CD4-positive, alpha-beta T cell (primary cell): ENCODE measurements around the gene BRF1. TPM values are rescaled to one million over a fixed set of nuclear protein-coding genes. Genes with fewer than 3 reads are reported as not detected.
"Not testable (repeated sequence)": the region's sequence is repeated elsewhere in the genome, so short reads cannot be mapped to it uniquely, and the experiment has no call there.

ENCODE experiments used
- ATAC-seq: fragments of 200-7000 bp; cut with Tn5 transposase; one replicate; pipeline ENCODE4 v1.10.0; 2022; ENCODE audit warnings: mild to moderate bottlenecking; ENCODE audit not compliant: poor library complexity
- CTCF ChIA-PET: fragments of 350-600 bp; sonication (Branson Sonifier 250); formaldehyde crosslinking; loops from one replicate; lab custom pipeline; 2021; ENCODE audit warnings: antibody characterized with exemption, inconsistent platforms; lab: Charles Lee
- POLR2A ChIA-PET: fragments of 350-600 bp; sonication (Branson Sonifier 250); formaldehyde crosslinking; loops from one replicate; lab custom pipeline; 2021; ENCODE audit warnings: antibody characterized with exemption, inconsistent platforms; lab: Charles Lee
- DNase-seq, 14 experiments: peaks; one replicate each; pipeline ENCODE4 v3.0.0-alpha.2; 2013 to 2020; ENCODE audit warnings: mixed read lengths in 2 of 14
- H3K27ac ChIP-seq, 2 donors: one replicate each; pipeline versions ENCODE4 v1.5.1 to v1.7.0; 2013; ENCODE audit warnings: low read length in 2 of 2, low read depth in 1 of 2, mild to moderate bottlenecking in 1 of 2
- H3K27me3 ChIP-seq, 2 experiments: 1 replicate in 1 of 2; 2 replicates in 1 of 2; pipeline versions ENCODE4 v1.6.1 to v1.7.0; 2013; ENCODE audit warnings: low read length in 2 of 2, control low read depth in 1 of 2, mild to moderate bottlenecking in 1 of 2, moderate library complexity in 1 of 2; ENCODE audit not compliant: insufficient read depth in 2 of 2, control insufficient read depth in 1 of 2
- H3K36me3 ChIP-seq: one replicate; pipeline ENCODE4 v1.6.1; 2013; ENCODE audit warnings: low read length, control low read depth; ENCODE audit not compliant: insufficient read depth
- H3K4me1 ChIP-seq: one replicate; pipeline ENCODE4 v1.6.1; 2013; ENCODE audit warnings: low read length, control low read depth; ENCODE audit not compliant: insufficient read depth
- H3K4me3 ChIP-seq: one replicate; pipeline ENCODE4 v1.5.1; 2013; ENCODE audit warnings: mild to moderate bottlenecking, low read length, moderate library complexity
- H3K9me3 ChIP-seq, 2 experiments: 1 replicate in 1 of 2; 2 replicates in 1 of 2; pipeline versions ENCODE4 v1.6.1 to v1.7.0; 2013; ENCODE audit warnings: low read length in 2 of 2, mild to moderate bottlenecking in 2 of 2, control low read depth in 1 of 2, moderate library complexity in 1 of 2; ENCODE audit not compliant: control insufficient read depth in 1 of 2, insufficient read depth in 1 of 2
- H3K27ac Mint-ChIP-seq: one replicate; pipeline ENCODE4 v1.8.0; 2020; ENCODE audit warnings: mixed read lengths
- H3K27me3 Mint-ChIP-seq: one replicate; pipeline ENCODE4 v1.8.0; 2021; ENCODE audit warnings: mixed read lengths
- H3K36me3 Mint-ChIP-seq: one replicate; pipeline ENCODE4 v1.8.0; 2021; ENCODE audit warnings: low read depth, mixed read lengths
- H3K4me1 Mint-ChIP-seq: one replicate; pipeline ENCODE4 v1.8.0; 2021; ENCODE audit warnings: low read depth, mixed read lengths
- H3K4me3 Mint-ChIP-seq: one replicate; pipeline ENCODE4 v1.8.0; 2020; ENCODE audit warnings: mild to moderate bottlenecking, mixed read lengths
- H3K9me3 Mint-ChIP-seq: one replicate; pipeline ENCODE4 v1.8.0; 2020; ENCODE audit warnings: mixed read lengths
- intact Hi-C, 2 experiments: fragments of 100-400 bp; cut with DNase I in 1 of 2; cut with micrococcal nuclease in 1 of 2; formaldehyde crosslinking; loops; one replicate each; pipeline versions ENCODE4 v1.15.1 to v1.9.0; 2023 to 2025; cut with DNase I, micrococcal nuclease
- total RNA-seq, 174 experiments: library from RNA in 2 of 174; stranded (reverse) in 2 of 174; gene quantifications; one replicate each; pipeline ENCODE4 v1.2.3 and lab custom pipeline; 2021 to 2026
- TF ChIP-seq, protein P1 (sequence below): fragments of 200-600 bp; IDR thresholded peaks from one replicate; pipeline ENCODE4 v1.8.0; 2022; ENCODE audit warnings: antibody characterized with exemption, mild to moderate bottlenecking

Gene BRF1
- total RNA-seq, 2 experiments from 2014 or later, result 77.4 to 77.7 TPM

DNA sequence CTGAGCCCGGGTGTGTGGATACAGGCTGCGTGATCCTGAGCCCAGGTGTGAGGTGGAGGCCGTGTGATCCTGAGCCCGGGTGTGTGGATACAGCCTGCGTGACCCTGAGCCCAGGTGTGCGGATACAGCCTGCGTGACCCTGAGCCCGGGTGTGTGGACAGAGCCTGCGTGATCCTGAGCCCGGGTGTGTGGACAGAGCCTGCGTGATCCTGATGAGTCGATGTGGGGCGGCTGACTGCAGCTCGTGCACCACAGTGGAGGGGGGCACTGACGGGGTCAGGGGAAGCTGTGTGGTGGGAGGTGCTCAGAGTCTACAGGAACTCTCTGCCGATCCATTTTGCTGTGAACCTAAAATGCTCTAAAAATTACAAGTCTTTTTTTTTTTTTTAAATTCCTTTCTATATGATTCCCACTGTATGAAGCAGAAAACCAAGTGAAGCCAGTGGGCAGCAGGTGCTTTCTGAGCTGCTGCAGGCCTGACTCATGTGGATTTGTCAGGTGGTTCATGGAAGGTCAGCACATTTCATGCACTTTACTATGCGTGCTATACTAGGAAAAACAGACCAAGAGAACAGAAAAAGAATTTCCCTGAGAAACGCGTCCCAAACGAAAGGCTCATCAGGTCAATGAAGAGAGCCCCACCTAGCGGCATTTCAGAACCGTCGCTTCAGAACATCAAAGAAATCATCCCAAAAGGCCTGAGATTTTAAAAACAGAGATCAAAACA, 19.3 kb downstream of the BRF1 start:
- ChIA-PET POLR2A (no interaction called here), CTCF (interaction anchor here (0.6 kb wide), 1 partner anchor 78 kb away, joined by 3 read pairs; no protein-coding TSS in a partner anchor)
- H3K36me3 ChIP-seq, result peaks cover 21% of the 10 kb centered on the region
- no peaks in the 10 kb centered on the region for H3K9me3 Mint-ChIP-seq
- no peaks in the 10 kb centered on the region for H3K27me3 ChIP-seq
- intact Hi-C loops, result loop anchor here in 1 of 2 experiments (1.0 to 5.0 kb wide), 3 partner anchors 71 to 191 kb away; no protein-coding TSS in a partner anchor
- H3K27ac ChIP-seq, result no peak overlapping the region
- no peak overlapping the region for H3K4me3 Mint-ChIP-seq
- ATAC-seq (no peak), DNase-seq (peak in 4 of 14 experiments; percentile 43 to 67 (median 57))
- no peak overlapping the region for H3K27ac Mint-ChIP-seq
- peaks cover 36% of the 10 kb centered on the region for H3K4me1 Mint-ChIP-seq
- TF ChIP-seq, protein P1, sequence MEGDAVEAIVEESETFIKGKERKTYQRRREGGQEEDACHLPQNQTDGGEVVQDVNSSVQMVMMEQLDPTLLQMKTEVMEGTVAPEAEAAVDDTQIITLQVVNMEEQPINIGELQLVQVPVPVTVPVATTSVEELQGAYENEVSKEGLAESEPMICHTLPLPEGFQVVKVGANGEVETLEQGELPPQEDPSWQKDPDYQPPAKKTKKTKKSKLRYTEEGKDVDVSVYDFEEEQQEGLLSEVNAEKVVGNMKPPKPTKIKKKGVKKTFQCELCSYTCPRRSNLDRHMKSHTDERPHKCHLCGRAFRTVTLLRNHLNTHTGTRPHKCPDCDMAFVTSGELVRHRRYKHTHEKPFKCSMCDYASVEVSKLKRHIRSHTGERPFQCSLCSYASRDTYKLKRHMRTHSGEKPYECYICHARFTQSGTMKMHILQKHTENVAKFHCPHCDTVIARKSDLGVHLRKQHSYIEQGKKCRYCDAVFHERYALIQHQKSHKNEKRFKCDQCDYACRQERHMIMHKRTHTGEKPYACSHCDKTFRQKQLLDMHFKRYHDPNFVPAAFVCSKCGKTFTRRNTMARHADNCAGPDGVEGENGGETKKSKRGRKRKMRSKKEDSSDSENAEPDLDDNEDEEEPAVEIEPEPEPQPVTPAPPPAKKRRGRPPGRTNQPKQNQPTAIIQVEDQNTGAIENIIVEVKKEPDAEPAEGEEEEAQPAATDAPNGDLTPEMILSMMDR, result peak; percentile 59
- no peaks in the 10 kb centered on the region for H3K9me3 ChIP-seq
- H3K36me3 Mint-ChIP-seq, result peaks cover 27% of the 10 kb centered on the region
- no peak overlapping the region for H3K4me3 ChIP-seq
- peaks cover 23% of the 10 kb centered on the region for H3K4me1 ChIP-seq
- H3K27me3 Mint-ChIP-seq, result no peaks in the 10 kb centered on the region

DNA sequence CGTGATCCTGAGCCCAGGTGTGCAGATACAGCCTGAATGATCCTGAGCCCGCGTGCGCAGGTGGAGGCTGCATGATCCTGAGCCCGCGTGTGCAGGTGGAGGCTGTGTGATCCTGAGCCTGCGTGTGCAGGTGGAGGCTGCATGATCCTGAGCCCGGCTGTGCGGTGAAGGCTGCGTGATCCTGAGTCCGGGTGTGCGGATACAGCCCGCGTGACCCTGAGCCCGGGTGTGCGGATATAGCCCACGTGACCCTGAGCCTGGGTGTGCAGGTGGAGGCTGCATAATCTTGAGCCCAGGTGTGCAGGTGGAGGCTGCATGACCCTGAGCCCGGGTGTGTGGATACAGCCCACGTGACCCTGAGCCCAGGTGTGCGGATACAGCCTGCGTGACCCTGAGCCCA, 20.3 kb downstream of the BRF1 start:
- H3K4me3 Mint-ChIP-seq, result no peak overlapping the region
- H3K9me3 ChIP-seq, result no peaks in the 10 kb centered on the region
- CTCF ChIA-PET, result no interaction called here

DNA sequence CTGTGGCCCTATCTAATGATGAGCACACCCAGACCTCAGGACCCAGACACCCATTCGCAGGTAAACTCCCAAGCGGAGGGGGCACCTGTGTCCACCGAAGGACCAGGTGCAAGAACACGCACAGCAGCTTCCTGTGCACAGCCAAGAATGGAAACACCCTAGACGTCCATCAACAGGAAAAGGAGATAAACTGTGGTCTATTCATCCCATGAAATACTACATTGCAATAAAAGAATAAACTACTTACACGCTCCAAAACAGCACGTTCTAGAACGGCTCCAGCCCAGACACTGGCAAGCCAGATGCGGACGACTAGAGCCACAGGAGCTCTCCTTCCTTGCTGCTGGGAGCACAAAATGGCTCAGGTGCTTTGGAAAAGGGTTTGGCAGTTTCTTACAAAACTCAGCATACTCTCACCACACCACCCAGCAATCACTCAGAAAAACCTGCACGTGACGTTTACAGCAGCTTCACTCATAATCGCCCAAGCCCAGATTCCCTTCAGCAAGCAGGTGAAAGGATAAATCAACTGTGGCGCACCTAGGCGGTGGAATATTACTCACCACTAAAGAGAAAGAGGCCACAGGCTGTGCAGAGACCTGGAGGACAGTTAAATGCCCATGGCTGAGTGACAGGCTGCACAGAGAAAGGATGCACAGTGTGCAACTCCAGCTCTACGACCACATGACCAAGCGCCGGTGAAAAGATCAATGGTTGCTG, 21.0 kb downstream of the BRF1 start:
- Histone ChIP-seq H3K9me3 (no peaks in the 10 kb centered on the region), H3K4me3 (no peak overlapping the region), H3K27me3 (no peaks in the 10 kb centered on the region), H3K27ac (no peak overlapping the region), H3K36me3 (peaks cover 12% of the 10 kb centered on the region), H3K4me1 (peaks cover 23% of the 10 kb centered on the region)
- ATAC-seq (no peak), DNase-seq (no peak)
- Mint-ChIP-seq H3K9me3 (no peaks in the 10 kb centered on the region), H3K36me3 (peaks cover 23% of the 10 kb centered on the region), H3K27me3 (no peaks in the 10 kb centered on the region), H3K27ac (no peak overlapping the region), H3K4me1 (peaks cover 25% of the 10 kb centered on the region), H3K4me3 (no peak overlapping the region)
- TF ChIP-seq, protein P1, result no peak
- ChIA-PET POLR2A (interaction anchor here (1.0 kb wide), 1 partner anchor 193 kb away, joined by 3 read pairs; no protein-coding TSS in a partner anchor), CTCF (no interaction called here)
- intact Hi-C loops, result loop anchor here in 1 of 2 experiments (5.0 kb wide), 1 partner anchor 78 kb away; no protein-coding TSS in a partner anchor

More for the DNA sequence above, 20.3 kb downstream of the BRF1 start:
- Mint-ChIP-seq H3K36me3 (peaks cover 24% of the 10 kb centered on the region), H3K9me3 (no peaks in the 10 kb centered on the region), H3K27me3 (no peaks in the 10 kb centered on the region), H3K27ac (no peak overlapping the region), H3K4me1 (peaks cover 32% of the 10 kb centered on the region)
- intact Hi-C loops, result loop anchor here in 1 of 2 experiments (5.0 kb wide), 1 partner anchor 78 kb away; no protein-coding TSS in a partner anchor
- H3K4me3 ChIP-seq, result no peak overlapping the region
- H3K27me3 ChIP-seq, result no peaks in the 10 kb centered on the region
- ATAC-seq (no peak), DNase-seq (no peak)
- H3K27ac ChIP-seq, result no peak overlapping the region
- POLR2A ChIA-PET, result interaction anchor here (1.0 kb wide), 1 partner anchor 194 kb away, joined by 3 read pairs; no protein-coding TSS in a partner anchor
- H3K36me3 ChIP-seq, result peaks cover 17% of the 10 kb centered on the region
- TF ChIP-seq, protein P1, result no peak
- peaks cover 23% of the 10 kb centered on the region for H3K4me1 ChIP-seq

DNA sequence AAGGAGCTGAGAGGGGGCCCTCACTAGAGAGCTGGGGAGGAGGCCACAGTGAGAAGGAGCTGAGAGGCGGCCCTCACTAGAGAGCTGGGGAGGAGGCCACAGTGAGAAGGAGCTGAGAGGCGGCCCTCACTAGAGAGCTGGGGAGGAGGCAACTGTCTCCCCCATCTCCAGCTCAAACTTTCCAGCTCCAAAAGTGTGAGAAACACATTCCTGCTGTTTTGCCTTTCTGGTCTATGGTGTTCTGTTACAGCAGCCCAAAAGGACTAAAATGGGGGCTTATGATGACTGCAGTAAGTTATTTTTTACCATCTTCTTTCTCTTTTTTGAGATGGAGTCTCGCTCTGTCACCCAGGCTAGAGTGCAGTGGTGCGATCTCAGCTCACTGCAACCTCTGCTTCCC, 23.4 kb downstream of the BRF1 start:
- H3K27ac Mint-ChIP-seq, H3K4me3 Mint-ChIP-seq, H3K27me3 ChIP-seq, DNase-seq, H3K4me1 ChIP-seq, H3K27me3 Mint-ChIP-seq, H3K9me3 Mint-ChIP-seq, H3K36me3 Mint-ChIP-seq, intact Hi-C loops, POLR2A ChIA-PET, H3K27ac ChIP-seq, CTCF ChIA-PET, H3K9me3 ChIP-seq, ATAC-seq, H3K4me3 ChIP-seq: not testable (repeated sequence)
- peaks cover 12% of the 10 kb centered on the region for H3K36me3 ChIP-seq
- H3K4me1 Mint-ChIP-seq, result peaks cover 10% of the 10 kb centered on the region
